OCI-LY1 (cell line): Measurements from ENCODE around the gene PARVA.

Experiments
- EZH2 ChIP-seq: fragments of 200-600 bp; sonication (generic), shearing (Covaris generic); IDR thresholded peaks from 2 replicates; pipeline ENCODE4 v1.8.0; 2017; ENCODE audit warnings: borderline replicate concordance, mixed run types, mild to moderate bottlenecking, antibody characterized with exemption, low read length, moderate library complexity, mixed read lengths
- TF ChIP-seq, protein P1 (sequence below): fragments of 200-600 bp; sonication (generic), shearing (Covaris generic); IDR thresholded peaks from 2 replicates; pipeline ENCODE4 v1.5.1; 2017; ENCODE audit warnings: mild to moderate bottlenecking, antibody characterized with exemption, low read length, moderate library complexity, mixed read lengths

DNA sequence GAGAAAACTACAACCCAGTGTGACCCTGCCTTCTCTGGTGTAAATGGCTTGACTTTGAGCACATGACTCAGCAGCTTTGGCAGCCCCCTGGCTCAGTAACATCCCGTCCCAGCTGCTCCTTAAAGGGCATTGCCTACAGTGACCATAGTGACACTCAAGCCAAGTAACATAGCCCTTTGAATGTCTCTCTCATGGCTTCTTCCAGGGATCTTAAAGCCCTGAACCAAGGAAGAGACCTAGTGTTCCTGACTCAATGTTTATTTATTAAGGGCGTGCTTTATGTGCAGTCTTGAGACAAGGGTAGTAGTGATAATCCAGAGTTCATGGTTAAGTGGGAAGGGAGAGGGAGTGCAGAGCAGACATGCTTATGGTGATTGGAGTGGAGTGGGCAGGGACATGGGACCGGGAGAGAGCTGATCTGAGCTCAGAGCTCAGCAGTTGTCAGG, 125.7 kb downstream of the PARVA start:
- TF ChIP-seq, protein P1, sequence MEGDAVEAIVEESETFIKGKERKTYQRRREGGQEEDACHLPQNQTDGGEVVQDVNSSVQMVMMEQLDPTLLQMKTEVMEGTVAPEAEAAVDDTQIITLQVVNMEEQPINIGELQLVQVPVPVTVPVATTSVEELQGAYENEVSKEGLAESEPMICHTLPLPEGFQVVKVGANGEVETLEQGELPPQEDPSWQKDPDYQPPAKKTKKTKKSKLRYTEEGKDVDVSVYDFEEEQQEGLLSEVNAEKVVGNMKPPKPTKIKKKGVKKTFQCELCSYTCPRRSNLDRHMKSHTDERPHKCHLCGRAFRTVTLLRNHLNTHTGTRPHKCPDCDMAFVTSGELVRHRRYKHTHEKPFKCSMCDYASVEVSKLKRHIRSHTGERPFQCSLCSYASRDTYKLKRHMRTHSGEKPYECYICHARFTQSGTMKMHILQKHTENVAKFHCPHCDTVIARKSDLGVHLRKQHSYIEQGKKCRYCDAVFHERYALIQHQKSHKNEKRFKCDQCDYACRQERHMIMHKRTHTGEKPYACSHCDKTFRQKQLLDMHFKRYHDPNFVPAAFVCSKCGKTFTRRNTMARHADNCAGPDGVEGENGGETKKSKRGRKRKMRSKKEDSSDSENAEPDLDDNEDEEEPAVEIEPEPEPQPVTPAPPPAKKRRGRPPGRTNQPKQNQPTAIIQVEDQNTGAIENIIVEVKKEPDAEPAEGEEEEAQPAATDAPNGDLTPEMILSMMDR: no peak
- TF ChIP-seq EZH2: no peak
